ENCODE data around the gene NTN4. TPM values are rescaled to one million over a fixed set of nuclear protein-coding genes. Genes with fewer than 3 reads are reported as not detected.
"Not testable (repeated sequence)": the region's sequence is repeated elsewhere in the genome, so short reads cannot be mapped to it uniquely, and the experiment has no call there.

The NTN4 gene
- polyA plus RNA-seq, 1 donor from 2014 or later, result not detected

GRCh38 chr12:95741635-95742034, 48.9 kb downstream of the NTN4 start:
- Mint-ChIP-seq H3K4me3 (no peak overlapping the region), H3K4me1 (no peaks in the 10 kb centered on the region), H3K27me3 (peaks cover 6% of the 10 kb centered on the region)

GRCh38 chr12:95740751-95741150, 49.8 kb downstream of the NTN4 start:
- no peaks in the 10 kb centered on the region for H3K36me3 Mint-ChIP-seq
- peaks cover 5 to 7% (median 6%) of the 10 kb centered on the region in 3 donors for H3K9me3 Mint-ChIP-seq
- no peak overlapping the region for H3K27ac Mint-ChIP-seq
- peaks cover 6% of the 10 kb centered on the region for H3K27me3 Mint-ChIP-seq
- H3K4me3 Mint-ChIP-seq, result no peak overlapping the region
- no peaks in the 10 kb centered on the region for H3K4me1 Mint-ChIP-seq

More at GRCh38 chr12:95741635-95742034, 48.9 kb downstream of the NTN4 start:
- peaks cover 7 to 12% (median 10%) of the 10 kb centered on the region in 3 donors for H3K9me3 Mint-ChIP-seq
- no peak overlapping the region for H3K27ac Mint-ChIP-seq
- no peaks in the 10 kb centered on the region for H3K36me3 Mint-ChIP-seq

- peaks cover 0 to 4% (median 0%) of the 10 kb centered on the region in 3 donors for H3K9me3 Mint-ChIP-seq
- H3K36me3 Mint-ChIP-seq, result no peaks in the 10 kb centered on the region
- H3K4me3 Mint-ChIP-seq, result no peak overlapping the region
- no peak overlapping the region for H3K27ac Mint-ChIP-seq
- peaks cover 3% of the 10 kb centered on the region for H3K27me3 Mint-ChIP-seq
- H3K4me1 Mint-ChIP-seq, result no peaks in the 10 kb centered on the region
These were observed 50.8 kb downstream of the NTN4 start for GRCh38 chr12:95739561-95740313.

- H3K4me1 Mint-ChIP-seq, result no peaks in the 10 kb centered on the region
- H3K9me3 Mint-ChIP-seq, result no peaks in the 10 kb centered on the region
- H3K27me3 Mint-ChIP-seq, result peaks cover 3% of the 10 kb centered on the region
- no peaks in the 10 kb centered on the region for H3K36me3 Mint-ChIP-seq
- no peak overlapping the region for H3K4me3 Mint-ChIP-seq
- no peak overlapping the region for H3K27ac Mint-ChIP-seq
These were observed 52.4 kb downstream of the NTN4 start for GRCh38 chr12:95738024-95738611.

DNA sequence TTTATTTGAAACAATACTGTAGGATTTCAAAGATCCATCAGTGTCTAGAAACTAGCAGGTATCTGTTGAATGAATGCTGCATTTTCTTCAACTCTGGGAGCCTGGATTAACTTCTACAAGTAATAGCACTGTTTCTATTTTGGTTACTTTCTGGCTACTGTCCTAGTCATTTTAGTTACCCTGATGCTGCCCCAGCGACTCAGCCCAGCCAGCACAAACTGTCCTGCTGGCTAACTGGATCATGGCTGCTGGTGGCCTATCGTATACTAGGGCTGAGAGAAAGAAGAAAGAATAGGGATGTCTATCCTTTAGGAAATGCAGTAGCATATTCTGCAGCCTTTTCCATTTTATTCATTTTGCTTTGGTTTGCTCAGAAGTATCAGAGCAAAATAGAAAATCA, 53.9 kb downstream of the NTN4 start:
- H3K27ac Mint-ChIP-seq, result no peak overlapping the region
- peaks cover 0 to 3% (median 2%) of the 10 kb centered on the region in 3 donors for H3K4me1 Mint-ChIP-seq
- H3K36me3 Mint-ChIP-seq, result no peaks in the 10 kb centered on the region
- no peak overlapping the region for H3K4me3 Mint-ChIP-seq
- H3K9me3 Mint-ChIP-seq, result no peaks in the 10 kb centered on the region
- H3K27me3 Mint-ChIP-seq, result peaks cover 3% of the 10 kb centered on the region

GRCh38 chr12:95735728-95736127, 54.8 kb downstream of the NTN4 start:
- not testable (repeated sequence) for H3K4me1 Mint-ChIP-seq, H3K36me3 Mint-ChIP-seq, H3K4me3 Mint-ChIP-seq, H3K27me3 Mint-ChIP-seq, H3K9me3 Mint-ChIP-seq, H3K27ac Mint-ChIP-seq

GRCh38 chr12:95733141-95733825, 57.3 kb downstream of the NTN4 start:
- no peak overlapping the region for H3K4me3 Mint-ChIP-seq
- no peaks in the 10 kb centered on the region for H3K9me3 Mint-ChIP-seq
- peaks cover 0 to 10% (median 6%) of the 10 kb centered on the region in 3 donors for H3K4me1 Mint-ChIP-seq
- no peak overlapping the region for H3K27ac Mint-ChIP-seq
- peaks cover 3% of the 10 kb centered on the region for H3K27me3 Mint-ChIP-seq
- no peaks in the 10 kb centered on the region for H3K36me3 Mint-ChIP-seq

DNA sequence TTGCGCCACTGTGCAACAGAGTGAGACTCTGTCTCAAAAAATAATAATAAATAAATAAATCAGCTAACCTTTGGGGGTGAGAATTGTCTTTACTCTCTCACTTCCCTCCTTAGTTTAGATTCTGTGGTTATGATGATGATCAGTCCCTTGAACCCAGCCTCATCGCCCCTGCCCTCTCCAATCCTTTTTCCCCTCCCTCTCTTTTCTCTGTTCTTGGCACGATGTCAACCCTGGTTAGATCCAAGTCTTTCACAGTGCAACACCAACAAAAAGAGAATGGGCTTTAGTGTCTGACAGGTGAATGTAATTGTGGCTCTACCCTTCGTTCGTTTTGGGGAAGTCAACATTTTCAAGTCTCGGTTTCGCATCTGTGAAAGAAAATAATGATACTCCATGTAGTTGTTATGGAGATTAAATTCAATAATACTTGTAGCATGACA, 59.0 kb downstream of the NTN4 start:
- peaks cover 0 to 10% (median 6%) of the 10 kb centered on the region in 3 donors for H3K4me1 Mint-ChIP-seq
- H3K27ac Mint-ChIP-seq, result no peak overlapping the region
- H3K27me3 Mint-ChIP-seq, result peaks cover 2% of the 10 kb centered on the region
- H3K4me3 Mint-ChIP-seq, result peak overlapping the region in 2 of 4 donors; percentile 29 to 84
- H3K9me3 Mint-ChIP-seq, result peaks cover 4 to 9% (median 4%) of the 10 kb centered on the region in 3 donors
- no peaks in the 10 kb centered on the region for H3K36me3 Mint-ChIP-seq

GRCh38 chr12:95730457-95730856, 60.1 kb downstream of the NTN4 start:
- H3K4me1 Mint-ChIP-seq, result peaks cover 0 to 10% (median 6%) of the 10 kb centered on the region in 3 donors
- no peaks in the 10 kb centered on the region for H3K36me3 Mint-ChIP-seq
- H3K27ac Mint-ChIP-seq, result no peak overlapping the region
- H3K4me3 Mint-ChIP-seq, result no peak overlapping the region
- peaks cover 6% of the 10 kb centered on the region for H3K27me3 Mint-ChIP-seq
- peaks cover 8 to 14% (median 10%) of the 10 kb centered on the region in 3 donors for H3K9me3 Mint-ChIP-seq

- peak overlapping the region in 1 of 4 donors; percentile 84 for H3K4me3 Mint-ChIP-seq
- no peak overlapping the region for H3K27ac Mint-ChIP-seq
- peaks cover 8 to 14% (median 10%) of the 10 kb centered on the region in 3 donors for H3K9me3 Mint-ChIP-seq
- H3K36me3 Mint-ChIP-seq, result no peaks in the 10 kb centered on the region
- H3K4me1 Mint-ChIP-seq, result peaks cover 3 to 18% (median 12%) of the 10 kb centered on the region in 3 donors
- H3K27me3 Mint-ChIP-seq, result peaks cover 11% of the 10 kb centered on the region
These were observed 63.7 kb downstream of the NTN4 start for GRCh38 chr12:95726903-95727302.

GRCh38 chr12:95724767-95725166, 65.8 kb downstream of the NTN4 start:
- Mint-ChIP-seq H3K9me3 (peaks cover 8 to 14% (median 10%) of the 10 kb centered on the region in 3 donors), H3K27ac (no peak overlapping the region), H3K27me3 (peaks cover 11% of the 10 kb centered on the region), H3K36me3 (no peaks in the 10 kb centered on the region), H3K4me1 (peaks cover 3 to 8% (median 6%) of the 10 kb centered on the region in 3 donors), H3K4me3 (no peak overlapping the region)

- peaks cover 8 to 14% (median 10%) of the 10 kb centered on the region in 3 donors for H3K9me3 Mint-ChIP-seq
- H3K27ac Mint-ChIP-seq, result no peak overlapping the region
- H3K4me3 Mint-ChIP-seq, result no peak overlapping the region
- H3K36me3 Mint-ChIP-seq, result no peaks in the 10 kb centered on the region
- peaks cover 11% of the 10 kb centered on the region for H3K27me3 Mint-ChIP-seq
- H3K4me1 Mint-ChIP-seq, result peaks cover 3 to 8% (median 6%) of the 10 kb centered on the region in 3 donors
These were observed 66.7 kb downstream of the NTN4 start for GRCh38 chr12:95723693-95724384.

DNA sequence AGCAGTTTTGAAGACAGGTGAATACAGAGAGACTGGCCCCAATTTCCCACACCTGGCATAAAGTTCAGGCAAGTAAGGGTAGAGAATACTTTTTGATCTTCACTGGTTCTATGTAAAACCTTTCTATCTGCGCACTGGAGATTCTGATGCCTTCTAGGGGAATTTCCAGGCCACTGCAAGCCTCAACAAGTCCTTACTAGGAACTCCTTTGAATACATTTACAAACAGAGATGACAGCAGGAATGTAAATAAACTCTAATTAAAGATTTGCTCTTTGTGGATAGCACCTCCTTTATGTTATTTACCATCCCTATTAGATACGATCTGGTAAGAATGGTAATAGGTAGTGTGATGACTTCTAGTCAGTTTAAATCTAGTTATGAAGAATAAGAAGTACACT, 69.2 kb downstream of the NTN4 start:
- H3K27me3 Mint-ChIP-seq, result peaks cover 7% of the 10 kb centered on the region
- peaks cover 3 to 8% (median 6%) of the 10 kb centered on the region in 3 donors for H3K4me1 Mint-ChIP-seq
- H3K9me3 Mint-ChIP-seq, result peaks cover 2 to 3% (median 3%) of the 10 kb centered on the region in 3 donors
- H3K4me3 Mint-ChIP-seq, result no peak overlapping the region
- H3K27ac Mint-ChIP-seq, result no peak overlapping the region
- no peaks in the 10 kb centered on the region for H3K36me3 Mint-ChIP-seq

GRCh38 chr12:95720146-95720545, 70.4 kb downstream of the NTN4 start:
- no peak overlapping the region for H3K27ac Mint-ChIP-seq
- no peak overlapping the region for H3K4me3 Mint-ChIP-seq
- H3K36me3 Mint-ChIP-seq, result no peaks in the 10 kb centered on the region
- H3K27me3 Mint-ChIP-seq, result peaks cover 7% of the 10 kb centered on the region
- H3K9me3 Mint-ChIP-seq, result no peaks in the 10 kb centered on the region
- peaks cover 3 to 8% (median 6%) of the 10 kb centered on the region in 3 donors for H3K4me1 Mint-ChIP-seq

GRCh38 chr12:95718772-95719171, 71.8 kb downstream of the NTN4 start:
- Mint-ChIP-seq H3K4me3 (no peak overlapping the region), H3K27me3 (peaks cover 5% of the 10 kb centered on the region), H3K27ac (no peak overlapping the region), H3K4me1 (peaks cover under 1 to 2% (median 1%) of the 10 kb centered on the region in 3 donors), H3K9me3 (no peaks in the 10 kb centered on the region), H3K36me3 (no peaks in the 10 kb centered on the region)

Measured in IgD-negative memory B cell (primary cell).